HEK293 (cell line): ENCODE measurements around the gene TRAF3IP1.

Experiments
- BCL11B ChIP-seq: fragments of 450-650 bp; formaldehyde crosslinking; IDR thresholded peaks from 2 replicates; pipeline ENCODE4 v1.5.1; 2016; ENCODE audit warnings: low read depth, missing biosample characterization, missing genetic modification characterization
- CTCF ChIP-seq: fragments of 450-650 bp; formaldehyde crosslinking; IDR thresholded peaks from 2 replicates; pipeline ENCODE4 v1.5.1; 2016; ENCODE audit warnings: missing biosample characterization, missing genetic modification characterization
- MZF1 ChIP-seq: fragments of 450-650 bp; formaldehyde crosslinking; IDR thresholded peaks from 2 replicates; pipeline ENCODE4 v1.5.1; 2017; ENCODE audit warnings: missing biosample characterization, missing genetic modification characterization, borderline replicate concordance
- ZBTB11 ChIP-seq: fragments of 450-650 bp; formaldehyde crosslinking; conservative IDR thresholded peaks from 2 replicates; pipeline ENCODE4 v1.5.1; 2016; ENCODE audit warnings: low read depth, missing biosample characterization, missing genetic modification characterization
- ZBTB21 ChIP-seq: fragments of 450-650 bp; formaldehyde crosslinking; IDR thresholded peaks from 2 replicates; pipeline ENCODE4 v1.5.1; 2017; ENCODE audit warnings: missing biosample characterization, missing genetic modification characterization
- ZNF513 ChIP-seq: fragments of 450-650 bp; IDR thresholded peaks from 2 replicates; pipeline ENCODE4 v1.5.1; 2018; ENCODE audit warnings: missing biosample characterization, missing genetic modification characterization

GRCh38 chr2:238308177-238308576 lies 12.1 kb upstream of the TRAF3IP1 start:
- no peak for TF ChIP-seq ZBTB21
- TF ChIP-seq BCL11B (tag by site-specific recombination), result no peak
- 0 out of 2 replicates have a peak, but pooled peaks have one; percentile 8 for TF ChIP-seq CTCF
- no peak for TF ChIP-seq MZF1
- no peak for TF ChIP-seq ZNF513
- no peak for TF ChIP-seq ZBTB11
